Medulla oblongata (tissue), 1 donor: ENCODE results near the gene LONRF2.

Source experiments
- DNase-seq: peaks from one replicate; pipeline ENCODE4 v3.0.0-alpha.2; 2015; ENCODE audit errors: extremely low spot score

The LONRF2 gene

GRCh38 chr2:100301881-100302584 lies 20.3 kb downstream of the LONRF2 start:
- DNase-seq: no peak

DNA sequence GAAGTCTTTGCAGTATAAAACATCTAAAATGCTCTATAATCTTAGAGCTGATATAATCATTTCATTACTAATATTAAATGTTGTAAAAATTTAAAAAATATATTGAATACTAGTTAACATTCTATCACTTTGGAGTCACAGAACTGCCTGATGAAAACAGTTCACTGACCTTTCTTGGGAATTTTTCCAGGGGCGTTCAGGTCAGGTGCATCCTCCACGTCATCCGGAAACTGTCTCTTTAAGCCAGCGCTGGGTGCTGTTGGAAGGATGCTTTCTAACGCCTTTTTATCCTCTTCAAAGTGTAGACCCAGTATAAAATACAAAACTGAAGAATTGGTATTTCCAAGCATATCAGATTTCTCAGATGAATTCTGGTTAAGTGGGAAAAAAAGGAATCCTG lies 22.8 kb downstream of the LONRF2 start:
- no peak for DNase-seq

GRCh38 chr2:100297511-100297910 lies 24.8 kb downstream of the LONRF2 start:
- DNase-seq: no peak

GRCh38 chr2:100294162-100294497 lies 28.2 kb downstream of the LONRF2 start:
- DNase-seq: no peak

DNA sequence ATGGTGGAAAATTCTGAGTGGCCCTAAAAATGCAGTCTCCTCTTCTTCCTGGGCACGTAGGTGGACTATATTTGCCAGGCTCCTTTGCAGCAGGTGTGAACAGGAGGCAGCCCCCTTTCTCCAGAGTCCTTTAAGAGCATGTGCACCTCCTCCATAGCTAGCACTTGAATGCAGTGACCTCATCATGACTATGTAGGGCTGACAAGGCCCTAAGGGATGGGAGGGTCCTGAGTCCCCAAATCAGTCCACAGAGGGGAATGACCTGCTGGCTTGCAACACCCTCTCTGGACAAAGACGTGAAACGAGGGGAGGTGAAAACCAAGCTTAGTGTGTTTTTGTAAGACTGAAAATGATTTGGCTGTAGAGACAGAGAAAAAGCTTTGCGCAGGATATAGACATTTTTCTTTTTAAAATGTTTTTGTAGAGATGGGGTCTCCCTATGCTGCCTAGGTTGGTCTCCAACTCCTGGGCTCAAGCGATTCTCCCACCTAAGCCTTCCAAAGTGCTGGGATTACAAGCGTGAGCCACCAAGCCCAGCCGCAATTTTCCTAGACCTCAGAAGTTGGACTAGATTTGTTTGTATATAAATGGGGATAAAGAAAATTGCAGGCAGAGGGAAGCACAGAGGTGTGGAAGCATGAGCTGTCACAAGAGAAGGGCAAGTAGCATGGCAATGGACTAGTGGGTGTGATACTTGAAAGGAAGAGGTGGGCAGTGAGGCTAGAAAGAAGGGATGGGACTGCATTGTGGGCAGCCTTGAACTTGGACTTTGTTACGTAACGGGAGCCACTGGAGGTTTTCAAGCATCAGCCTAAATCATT lies 28.8 kb downstream of the LONRF2 start:
- DNase-seq: no peak

GRCh38 chr2:100292022-100292580 lies 30.2 kb downstream of the LONRF2 start:
- no peak for DNase-seq

DNA sequence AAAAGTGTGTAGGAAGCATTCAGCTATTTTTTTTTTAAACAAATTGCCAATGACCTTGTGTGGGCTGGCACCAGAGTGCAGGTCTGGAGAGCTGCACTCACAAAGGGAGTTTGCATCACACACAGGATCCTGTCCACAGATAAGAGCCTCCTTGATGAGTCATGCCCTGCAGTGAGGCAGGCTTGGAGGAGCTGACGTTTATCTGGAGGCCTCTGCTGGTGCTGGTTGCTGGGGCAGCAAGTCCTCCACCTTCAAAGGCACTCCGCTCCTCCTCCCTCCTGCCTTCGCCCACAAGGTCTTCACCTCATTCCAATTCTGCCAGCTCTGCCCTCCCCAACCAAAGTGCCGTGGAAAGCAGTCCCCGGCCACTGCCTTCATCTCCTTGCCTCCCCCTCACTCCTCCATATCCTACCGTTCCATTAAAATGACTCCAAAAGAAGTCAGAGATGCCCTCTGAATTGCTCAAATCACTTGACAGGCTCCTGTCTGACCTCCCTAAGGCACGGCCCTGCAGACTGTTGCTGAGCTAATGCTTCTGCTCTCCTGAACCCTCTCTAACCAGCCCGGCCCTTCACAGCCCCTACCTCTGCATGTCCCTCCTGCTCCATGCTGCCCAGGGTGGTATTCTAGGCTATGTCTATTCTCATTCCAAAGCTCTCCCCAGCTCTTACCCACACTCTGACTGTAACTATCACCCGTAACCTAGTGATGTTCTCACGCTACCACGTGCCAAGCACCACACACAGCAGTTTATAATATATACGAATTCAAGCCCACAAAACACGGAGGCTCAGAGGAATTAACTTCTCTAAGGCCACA lies 30.9 kb downstream of the LONRF2 start:
- no peak for DNase-seq

GRCh38 chr2:100290718-100291151 lies 31.6 kb downstream of the LONRF2 start:
- no peak for DNase-seq

GRCh38 chr2:100289020-100289419 lies 33.3 kb downstream of the LONRF2 start:
- DNase-seq: no peak

GRCh38 chr2:100286318-100286717 lies 36.0 kb downstream of the LONRF2 start:
- DNase-seq: no peak

DNA sequence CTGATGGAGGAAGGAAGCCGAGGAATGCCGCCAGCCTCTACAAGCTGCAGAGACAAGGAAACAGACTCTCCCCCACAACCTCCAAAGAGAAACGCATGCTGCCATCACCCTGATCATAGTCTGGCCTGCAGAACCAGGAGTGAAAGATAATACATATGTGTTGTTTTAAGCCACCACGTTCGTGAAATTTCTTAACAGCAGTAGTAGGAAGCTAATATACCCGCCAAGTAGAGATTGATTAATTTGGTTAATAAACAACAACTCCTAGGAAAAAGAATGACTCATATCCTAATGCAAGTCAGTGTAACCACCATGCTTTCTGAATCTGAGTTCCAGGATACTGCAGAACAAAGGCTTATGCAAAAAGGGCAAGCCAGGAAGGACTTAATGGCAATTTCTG lies 36.6 kb downstream of the LONRF2 start:
- no peak for DNase-seq

DNA sequence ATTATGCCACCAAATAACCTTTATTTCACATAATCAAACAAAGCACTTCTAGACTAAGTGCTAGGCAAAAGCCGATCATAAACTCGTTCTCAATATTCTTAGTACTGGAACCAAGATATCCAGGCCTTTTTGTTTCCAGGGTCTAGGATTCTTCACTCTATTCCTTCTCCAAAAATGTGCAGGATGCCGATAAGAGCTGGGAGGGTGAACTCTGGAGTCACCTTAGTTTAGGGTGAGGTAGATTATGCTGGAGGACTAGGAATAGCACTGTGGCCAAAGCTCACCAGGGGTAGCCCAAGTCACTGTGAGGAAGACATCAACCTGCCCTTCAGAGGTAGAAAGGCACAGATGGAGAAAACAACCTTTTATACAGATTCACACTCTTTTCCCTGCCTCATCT lies 37.3 kb downstream of the LONRF2 start:
- no peak for DNase-seq

DNA sequence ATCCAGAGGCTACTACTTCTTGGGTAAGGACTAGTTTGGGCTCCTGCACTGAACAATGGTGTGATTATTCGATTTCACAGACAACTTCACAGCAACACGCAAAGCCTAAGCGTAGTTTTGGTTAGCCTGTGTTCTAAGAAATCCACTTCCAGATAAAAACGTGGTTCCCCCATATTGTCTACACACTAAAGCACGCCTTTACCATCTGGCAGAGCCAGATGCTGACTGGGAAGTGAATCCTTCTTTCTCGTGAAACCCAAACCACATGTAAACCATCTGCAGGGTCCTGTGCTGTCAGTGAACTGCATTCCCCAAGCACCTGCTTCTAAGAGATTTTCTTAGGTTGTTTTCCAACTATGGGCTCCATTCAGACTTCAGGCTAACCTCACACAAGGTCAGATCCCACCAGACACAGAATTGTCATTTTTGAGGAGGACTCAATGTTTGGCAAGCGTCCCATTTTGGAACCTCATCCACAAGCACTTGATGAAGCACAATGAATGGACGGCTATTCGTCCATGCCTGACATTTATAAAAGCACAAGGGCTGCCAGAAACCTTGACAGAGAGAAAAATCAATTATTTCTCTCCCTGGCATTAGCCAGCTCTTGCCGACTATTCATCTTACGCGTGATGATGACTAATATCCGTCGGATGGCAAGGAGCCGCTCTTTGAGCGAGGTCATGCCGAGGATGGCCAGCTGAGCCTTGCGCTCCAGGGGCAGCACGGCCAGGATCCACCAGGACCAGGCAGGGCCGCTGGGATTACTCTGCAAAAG lies 38.4 kb downstream of the LONRF2 start:
- DNase-seq: peak; percentile 35

DNA sequence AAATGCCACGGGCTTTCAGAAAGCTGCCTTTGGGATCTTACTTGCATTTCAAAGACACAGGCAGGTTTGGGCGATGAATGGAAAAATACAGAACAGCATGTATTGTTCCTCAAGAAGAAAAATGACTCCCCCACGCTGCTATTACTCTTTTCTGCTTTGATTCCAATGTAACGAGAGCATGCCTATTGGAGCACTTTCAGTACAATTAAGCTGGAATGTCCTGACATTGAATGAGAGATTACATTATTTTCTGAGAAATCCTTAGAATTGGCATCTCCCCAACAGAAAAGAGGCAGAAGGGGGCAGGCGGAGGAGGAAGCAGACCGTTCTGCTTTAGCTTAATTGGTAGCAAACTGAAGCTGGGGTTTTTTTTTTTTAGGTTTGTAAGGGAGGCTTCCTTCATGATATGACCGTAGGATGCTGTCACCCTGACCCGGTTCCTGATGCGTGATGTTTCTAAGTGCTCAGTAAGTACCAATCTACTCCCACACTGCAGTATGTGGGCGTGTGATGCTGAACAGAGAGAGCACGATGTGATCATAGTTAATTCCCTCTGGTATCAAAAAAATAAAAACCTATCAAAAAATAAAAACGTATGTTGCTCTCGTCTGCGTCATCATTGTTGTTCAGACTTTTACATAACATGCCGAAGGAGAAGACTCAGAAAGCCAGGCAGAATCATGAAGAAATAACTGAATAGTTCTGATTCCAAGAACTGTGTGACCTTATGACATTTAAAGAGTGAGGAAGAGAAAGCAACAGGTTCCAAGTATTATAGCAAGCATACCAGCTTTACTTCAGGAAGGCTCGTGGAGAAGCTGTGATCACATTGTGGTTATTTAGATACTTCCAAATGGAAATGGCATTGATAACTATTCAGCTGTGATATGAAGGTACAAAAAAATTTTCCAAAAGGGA lies 40.5 kb downstream of the LONRF2 start:
- DNase-seq: no peak

- DNase-seq: no peak
Observed at GRCh38 chr2:100279586-100280534, 42.4 kb downstream of the LONRF2 start.

DNA sequence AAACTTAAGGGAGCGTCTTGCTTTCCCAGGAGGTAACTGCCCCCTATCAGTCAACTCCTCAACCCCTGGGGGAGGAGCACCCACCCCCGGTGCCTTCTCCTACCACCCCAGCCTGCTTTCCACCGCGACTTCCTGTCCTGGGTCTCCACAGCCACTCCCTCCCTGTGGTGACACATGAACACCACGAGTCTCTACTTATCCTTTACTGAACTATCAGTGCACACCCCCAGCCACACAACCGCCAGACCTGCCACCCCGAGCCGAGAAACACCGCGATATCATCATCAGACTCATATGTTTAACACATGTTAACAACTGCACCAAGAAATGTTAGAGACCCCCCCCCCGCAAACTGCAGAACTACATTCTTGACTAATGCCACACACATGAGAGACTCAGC lies 43.3 kb downstream of the LONRF2 start:
- no peak for DNase-seq

GRCh38 chr2:100278501-100278900 lies 43.8 kb downstream of the LONRF2 start:
- DNase-seq: no peak

GRCh38 chr2:100277540-100278207 lies 44.6 kb downstream of the LONRF2 start:
- DNase-seq: no peak

DNA sequence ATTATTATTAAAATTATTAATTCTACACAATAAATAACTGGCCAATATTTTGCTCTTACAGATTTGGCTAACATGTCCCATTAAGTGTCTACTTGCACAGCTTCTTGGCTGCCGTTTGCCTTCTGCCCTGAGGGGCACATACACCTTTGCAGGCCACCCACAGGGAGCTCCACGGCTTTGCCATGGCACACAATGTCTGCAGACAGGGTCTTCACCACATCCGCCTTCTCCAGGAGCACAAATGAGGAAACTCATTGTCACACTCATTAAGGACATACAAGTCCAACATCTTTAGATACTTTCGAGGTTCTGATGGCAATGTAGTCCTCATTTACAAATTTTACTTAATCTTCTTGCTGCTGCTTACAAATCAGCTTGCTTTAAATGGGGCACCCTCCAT lies 45.6 kb downstream of the LONRF2 start:
- DNase-seq: no peak
